CD4-positive, alpha-beta T cell (primary cell): ENCODE data around the gene RUNX2. TPM values are rescaled to one million over a fixed set of nuclear protein-coding genes. Genes with fewer than 3 reads are reported as not detected.

ENCODE experiments used
- ATAC-seq: fragments of 200-7000 bp; cut with Tn5 transposase; one replicate; pipeline ENCODE4 v1.10.0; 2022; ENCODE audit warnings: mild to moderate bottlenecking; ENCODE audit not compliant: poor library complexity
- CTCF ChIA-PET: fragments of 350-600 bp; sonication (Branson Sonifier 250); formaldehyde crosslinking; loops from one replicate; lab custom pipeline; 2021; ENCODE audit warnings: antibody characterized with exemption, inconsistent platforms; lab: Charles Lee
- POLR2A ChIA-PET: fragments of 350-600 bp; sonication (Branson Sonifier 250); formaldehyde crosslinking; loops from one replicate; lab custom pipeline; 2021; ENCODE audit warnings: antibody characterized with exemption, inconsistent platforms; lab: Charles Lee
- DNase-seq, 14 experiments: peaks; one replicate each; pipeline ENCODE4 v3.0.0-alpha.2; 2013 to 2020; ENCODE audit warnings: mixed read lengths in 2 of 14
- H3K27ac ChIP-seq, 2 donors: one replicate each; pipeline versions ENCODE4 v1.5.1 to v1.7.0; 2013; ENCODE audit warnings: low read length in 2 of 2, low read depth in 1 of 2, mild to moderate bottlenecking in 1 of 2
- H3K27me3 ChIP-seq, 2 experiments: 1 replicate in 1 of 2; 2 replicates in 1 of 2; pipeline versions ENCODE4 v1.6.1 to v1.7.0; 2013; ENCODE audit warnings: low read length in 2 of 2, control low read depth in 1 of 2, mild to moderate bottlenecking in 1 of 2, moderate library complexity in 1 of 2; ENCODE audit not compliant: insufficient read depth in 2 of 2, control insufficient read depth in 1 of 2
- H3K36me3 ChIP-seq: one replicate; pipeline ENCODE4 v1.6.1; 2013; ENCODE audit warnings: low read length, control low read depth; ENCODE audit not compliant: insufficient read depth
- H3K4me1 ChIP-seq: one replicate; pipeline ENCODE4 v1.6.1; 2013; ENCODE audit warnings: low read length, control low read depth; ENCODE audit not compliant: insufficient read depth
- H3K4me3 ChIP-seq: one replicate; pipeline ENCODE4 v1.5.1; 2013; ENCODE audit warnings: mild to moderate bottlenecking, low read length, moderate library complexity
- H3K9me3 ChIP-seq, 2 experiments: 1 replicate in 1 of 2; 2 replicates in 1 of 2; pipeline versions ENCODE4 v1.6.1 to v1.7.0; 2013; ENCODE audit warnings: low read length in 2 of 2, mild to moderate bottlenecking in 2 of 2, control low read depth in 1 of 2, moderate library complexity in 1 of 2; ENCODE audit not compliant: control insufficient read depth in 1 of 2, insufficient read depth in 1 of 2
- H3K27ac Mint-ChIP-seq: one replicate; pipeline ENCODE4 v1.8.0; 2020; ENCODE audit warnings: mixed read lengths
- H3K27me3 Mint-ChIP-seq: one replicate; pipeline ENCODE4 v1.8.0; 2021; ENCODE audit warnings: mixed read lengths
- H3K36me3 Mint-ChIP-seq: one replicate; pipeline ENCODE4 v1.8.0; 2021; ENCODE audit warnings: low read depth, mixed read lengths
- H3K4me1 Mint-ChIP-seq: one replicate; pipeline ENCODE4 v1.8.0; 2021; ENCODE audit warnings: low read depth, mixed read lengths
- H3K4me3 Mint-ChIP-seq: one replicate; pipeline ENCODE4 v1.8.0; 2020; ENCODE audit warnings: mild to moderate bottlenecking, mixed read lengths
- H3K9me3 Mint-ChIP-seq: one replicate; pipeline ENCODE4 v1.8.0; 2020; ENCODE audit warnings: mixed read lengths
- intact Hi-C, 2 experiments: fragments of 100-400 bp; cut with DNase I in 1 of 2; cut with micrococcal nuclease in 1 of 2; formaldehyde crosslinking; loops; one replicate each; pipeline versions ENCODE4 v1.15.1 to v1.9.0; 2023 to 2025; cut with DNase I, micrococcal nuclease
- total RNA-seq, 174 experiments: library from RNA in 2 of 174; stranded (reverse) in 2 of 174; gene quantifications; one replicate each; pipeline ENCODE4 v1.2.3 and lab custom pipeline; 2021 to 2026
- TF ChIP-seq, protein P1 (sequence below): fragments of 200-600 bp; IDR thresholded peaks from one replicate; pipeline ENCODE4 v1.8.0; 2022; ENCODE audit warnings: antibody characterized with exemption, mild to moderate bottlenecking

RUNX2 gene
- total RNA-seq, 2 experiments from 2014 or later, result 17.5 to 18.0 TPM

DNA sequence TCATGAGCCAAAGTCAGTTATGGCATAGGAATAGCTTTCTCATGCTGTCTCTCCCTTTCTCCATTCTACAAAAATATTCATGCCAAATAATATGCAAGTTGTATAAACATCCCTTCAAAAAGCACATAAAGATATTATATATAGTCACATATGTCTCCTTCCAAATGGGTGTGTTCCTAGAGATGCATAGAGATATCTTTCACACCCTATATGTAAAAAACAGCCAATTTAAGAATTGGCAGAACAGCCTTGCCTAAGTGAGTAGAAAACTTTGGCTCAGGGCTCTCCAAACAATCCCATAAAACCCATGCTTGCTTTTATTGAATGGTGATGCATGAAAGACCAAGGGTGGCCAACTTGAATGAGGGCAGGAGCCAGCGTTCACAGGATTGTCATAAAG lies 324.3 kb downstream of the RUNX2 start:
- ChIA-PET CTCF (no interaction called here), POLR2A (interaction anchor here (0.7 kb wide), 1 partner anchor 12 kb away, joined by 4 read pairs; no protein-coding TSS in a partner anchor)
- Histone ChIP-seq H3K4me1 (no peaks in the 10 kb centered on the region), H3K36me3 (no peaks in the 10 kb centered on the region), H3K9me3 (peaks cover 0 to 4% of the 10 kb centered on the region in 2 experiments), H3K4me3 (no peak overlapping the region), H3K27me3 (no peaks in the 10 kb centered on the region), H3K27ac (no peak overlapping the region)
- Mint-ChIP-seq H3K36me3 (no peaks in the 10 kb centered on the region), H3K27ac (no peak overlapping the region), H3K9me3 (no peaks in the 10 kb centered on the region), H3K27me3 (no peaks in the 10 kb centered on the region), H3K4me1 (peaks cover 9% of the 10 kb centered on the region), H3K4me3 (no peak overlapping the region)
- TF ChIP-seq, protein P1, sequence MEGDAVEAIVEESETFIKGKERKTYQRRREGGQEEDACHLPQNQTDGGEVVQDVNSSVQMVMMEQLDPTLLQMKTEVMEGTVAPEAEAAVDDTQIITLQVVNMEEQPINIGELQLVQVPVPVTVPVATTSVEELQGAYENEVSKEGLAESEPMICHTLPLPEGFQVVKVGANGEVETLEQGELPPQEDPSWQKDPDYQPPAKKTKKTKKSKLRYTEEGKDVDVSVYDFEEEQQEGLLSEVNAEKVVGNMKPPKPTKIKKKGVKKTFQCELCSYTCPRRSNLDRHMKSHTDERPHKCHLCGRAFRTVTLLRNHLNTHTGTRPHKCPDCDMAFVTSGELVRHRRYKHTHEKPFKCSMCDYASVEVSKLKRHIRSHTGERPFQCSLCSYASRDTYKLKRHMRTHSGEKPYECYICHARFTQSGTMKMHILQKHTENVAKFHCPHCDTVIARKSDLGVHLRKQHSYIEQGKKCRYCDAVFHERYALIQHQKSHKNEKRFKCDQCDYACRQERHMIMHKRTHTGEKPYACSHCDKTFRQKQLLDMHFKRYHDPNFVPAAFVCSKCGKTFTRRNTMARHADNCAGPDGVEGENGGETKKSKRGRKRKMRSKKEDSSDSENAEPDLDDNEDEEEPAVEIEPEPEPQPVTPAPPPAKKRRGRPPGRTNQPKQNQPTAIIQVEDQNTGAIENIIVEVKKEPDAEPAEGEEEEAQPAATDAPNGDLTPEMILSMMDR, result no peak
- intact Hi-C loops, result no loop called here
- DNase-seq (no peak), ATAC-seq (no peak)

GRCh38 chr6:45653117-45653883 lies 325.2 kb downstream of the RUNX2 start:
- ATAC-seq, result no peak
- intact Hi-C loops, result no loop called here
- Mint-ChIP-seq H3K27ac (no peak overlapping the region), H3K9me3 (no peaks in the 10 kb centered on the region), H3K36me3 (no peaks in the 10 kb centered on the region), H3K27me3 (no peaks in the 10 kb centered on the region), H3K4me1 (peaks cover 5% of the 10 kb centered on the region), H3K4me3 (no peak overlapping the region)
- TF ChIP-seq, protein P1, result no peak
- CTCF ChIA-PET, result no interaction called here
- peaks cover 0 to 4% of the 10 kb centered on the region in 2 experiments for H3K9me3 ChIP-seq
- H3K4me1 ChIP-seq, result peaks cover 2% of the 10 kb centered on the region
- H3K27ac ChIP-seq, result no peak overlapping the region
- H3K36me3 ChIP-seq, result no peaks in the 10 kb centered on the region
- POLR2A ChIA-PET, result no interaction called here
- no peak overlapping the region for H3K4me3 ChIP-seq
- no peak for DNase-seq
- no peaks in the 10 kb centered on the region for H3K27me3 ChIP-seq

- Mint-ChIP-seq H3K36me3 (no peaks in the 10 kb centered on the region), H3K9me3 (no peaks in the 10 kb centered on the region), H3K4me3 (no peak overlapping the region), H3K27me3 (no peaks in the 10 kb centered on the region), H3K27ac (no peak overlapping the region), H3K4me1 (peaks cover 19% of the 10 kb centered on the region)
- peaks cover 8% of the 10 kb centered on the region for H3K4me1 ChIP-seq
- no peaks in the 10 kb centered on the region for H3K27me3 ChIP-seq
- TF ChIP-seq, protein P1, result no peak
- CTCF ChIA-PET, result no interaction called here
- H3K36me3 ChIP-seq, result no peaks in the 10 kb centered on the region
- POLR2A ChIA-PET, result no interaction called here
- no peak overlapping the region for H3K4me3 ChIP-seq
- ATAC-seq (no peak), DNase-seq (no peak)
- intact Hi-C loops, result no loop called here
- peaks cover 0 to 4% of the 10 kb centered on the region in 2 experiments for H3K9me3 ChIP-seq
- H3K27ac ChIP-seq, result no peak overlapping the region
Measured at GRCh38 chr6:45654673-45655072, 326.5 kb downstream of the RUNX2 start.
